DOHH2 (cell line): ENCODE data around the gene PHAF1.

Experiments used
- CTCF ChIP-seq: fragments of 200-600 bp; sonication (generic); IDR thresholded peaks from one replicate; pipeline ENCODE4 v1.5.1; 2014; ENCODE audit warnings: antibody characterized with exemption, mild to moderate bottlenecking, low read depth, low read length; ENCODE audit not compliant: poor library complexity, severe bottlenecking
- EZH2phosphoT487 ChIP-seq: fragments of 200-600 bp; sonication (generic); IDR thresholded peaks from 2 replicates; pipeline ENCODE4 v1.6.1; 2017; ENCODE audit warnings: borderline replicate concordance, mild to moderate bottlenecking, antibody characterized with exemption, low read length, moderate library complexity, mixed read lengths

- TF ChIP-seq CTCF, result no peak
- no peak for TF ChIP-seq EZH2phosphoT487
These were observed 56.4 kb downstream of the PHAF1 start for GRCh38 chr16:67166110-67166547.
